PC-9 (cell line): Measurements from ENCODE around the gene DACT2.

Experiments
- CTCF ChIP-seq: fragments of 200-600 bp; sonication (generic); conservative IDR thresholded peaks from 2 replicates; pipeline ENCODE4 v1.6.1; 2017; ENCODE audit warnings: mixed run types, antibody characterized with exemption, mild to moderate bottlenecking, moderate library complexity
- EZH2 ChIP-seq: fragments of 200-600 bp; sonication (generic); IDR thresholded peaks from 2 replicates; pipeline ENCODE4 v1.8.0; 2017; ENCODE audit warnings: antibody characterized with exemption, low read depth

- TF ChIP-seq CTCF = no peak
- no peak for TF ChIP-seq EZH2
These were observed 24.7 kb downstream of the DACT2 start for GRCh38 chr6:168294901-168295300.
